GM10248 (cell line): ENCODE measurements around the gene ZNF165.
"Not testable (repeated sequence)": the region's sequence is repeated elsewhere in the genome, so short reads cannot be mapped to it uniquely, and the experiment has no call there.

Experiments
- CTCF ChIA-PET: fragments of 300-600 bp; sonication (Branson Sonifier 250); formaldehyde crosslinking; extraction: SDS; loops from one replicate; lab custom pipeline; 2021; ENCODE audit warnings: antibody characterized with exemption; lab: Yijun Ruan, JAX
- POLR2A ChIA-PET: fragments of 350-650 bp; sonication (Branson Sonifier 250); formaldehyde crosslinking; extraction: SDS; loops from one replicate; lab custom pipeline; 2020; ENCODE audit warnings: antibody characterized with exemption; lab: Yijun Ruan, JAX
- DNase-seq: peaks from one replicate; pipeline ENCODE4 v3.0.0; 2012; ENCODE audit errors: extremely low spot score
- CTCF ChIP-seq: IDR thresholded peaks from 2 replicates; pipeline ENCODE4 v1.5.1; 2012; ENCODE audit warnings: mild to moderate bottlenecking, low read depth; ENCODE audit errors: extremely low read depth, missing control alignments, control extremely low read depth

Gene ZNF165

GRCh38 chr6:28080381-28080630 lies at the start of gene ZNF165:
Gene ZNF165, plus strand, starts transcription at chr6:28080568. Its CDS starts 4,913 bp downstream, at chr6:28085481.
- not testable (repeated sequence) for DNase-seq
- POLR2A ChIA-PET: interaction anchor here (0.6 kb wide), 2 partner anchors 24 to 710 kb away, joined by 3 read pairs; no protein-coding TSS in a partner anchor
- CTCF ChIA-PET: interaction anchor here (1.3 kb wide), 1 partner anchor 24 kb away, joined by 4 read pairs; no protein-coding TSS in a partner anchor

GRCh38 chr6:28053584-28053983 lies 26.8 kb upstream of the ZNF165 start:
- no peak for TF ChIP-seq CTCF
- DNase-seq: no peak
- ChIA-PET POLR2A (no interaction called here), CTCF (interaction anchor here (1.6 kb wide), 1 partner anchor 19 kb away, joined by 5 read pairs; no protein-coding TSS in a partner anchor)

- ChIA-PET CTCF (interaction anchor here (0.9 to 1.2 kb wide), 3 partner anchors 8 to 296 kb away, joined by 3 read pairs; no protein-coding TSS in a partner anchor), POLR2A (no interaction called here)
- TF ChIP-seq CTCF: no peak
- DNase-seq: no peak
Observed at GRCh38 chr6:28060405-28060804, 20.0 kb upstream of the ZNF165 start.

GRCh38 chr6:28064272-28064671 lies 16.1 kb upstream of the ZNF165 start:
- TF ChIP-seq CTCF: no peak
- POLR2A ChIA-PET: interaction anchor here (0.6 kb wide), 1 partner anchor 76 kb away, joined by 4 read pairs; no protein-coding TSS in a partner anchor
- DNase-seq: no peak
- CTCF ChIA-PET: interaction anchor here (1.0 to 1.5 kb wide), 2 partner anchors 19 to 403 kb away, joined by 3 to 4 read pairs; no protein-coding TSS in a partner anchor

- CTCF ChIA-PET: interaction anchor here (1.2 kb wide), 1 partner anchor 8 kb away, joined by 3 read pairs; no protein-coding TSS in a partner anchor
Observed at GRCh38 chr6:28068067-28068466, 12.3 kb upstream of the ZNF165 start.

GRCh38 chr6:28070968-28071367 lies 9.4 kb upstream of the ZNF165 start:
- DNase-seq, POLR2A ChIA-PET, CTCF ChIA-PET: not testable (repeated sequence)

More at GRCh38 chr6:28068067-28068466, 12.3 kb upstream of the ZNF165 start:
- POLR2A ChIA-PET: no interaction called here
- no peak for TF ChIP-seq CTCF
- no peak for DNase-seq

GRCh38 chr6:28078050-28078449 lies 2.3 kb upstream of the ZNF165 start:
- CTCF ChIA-PET: interaction anchor here (1.0 kb wide), 1 partner anchor 34 kb away, joined by 3 read pairs; no protein-coding TSS in a partner anchor
- DNase-seq: no peak
- TF ChIP-seq CTCF: no peak
- POLR2A ChIA-PET: interaction anchor here (1.5 kb wide), 1 partner anchor 27 kb away, joined by 3 read pairs; no protein-coding TSS in a partner anchor
